AG04449 (cell line): ENCODE results near the gene CFAP299.

Experiments used
- CTCF ChIA-PET: fragments of 350-600 bp; formaldehyde crosslinking; extraction: SDS; loops from one replicate; lab custom pipeline; 2021; ENCODE audit warnings: antibody characterized with exemption; lab: Yijun Ruan, JAX
- POLR2A ChIA-PET: fragments of 400-600, 350-600 bp; formaldehyde crosslinking; extraction: SDS; loops from one replicate; lab custom pipeline; 2020; ENCODE audit warnings: antibody characterized with exemption, inconsistent platforms; lab: Yijun Ruan, JAX
- DNase-seq: peaks from one replicate; pipeline ENCODE4 v3.0.0-alpha.2; 2010; ENCODE audit warnings: low read depth, low spot score
- H3K4me3 ChIP-seq: 2 replicates; pipeline ENCODE4 v1.5.1; 2011; ENCODE audit warnings: low read depth, mild to moderate bottlenecking, control low read depth, low read length
- CTCF ChIP-seq: IDR thresholded peaks from one replicate; pipeline ENCODE4 v1.5.1; 2011; ENCODE audit warnings: mild to moderate bottlenecking, moderate library complexity, low read length, control low read depth, inconsistent platforms; ENCODE audit not compliant: insufficient read depth; ENCODE audit errors: missing control alignments

CFAP299 gene

GRCh38 chr4:80980239-80980638 lies 644.7 kb downstream of the CFAP299 start:
- CTCF ChIA-PET: interaction anchor here (3.0 kb wide), 1 partner anchor 9 kb away, joined by 12 read pairs; no protein-coding TSS in a partner anchor
- H3K4me3 ChIP-seq: no peak overlapping the region
- POLR2A ChIA-PET: no interaction called here
- no peak for DNase-seq
- no peak for TF ChIP-seq CTCF

- no peak for DNase-seq
- TF ChIP-seq CTCF: no peak
- POLR2A ChIA-PET: no interaction called here
- CTCF ChIA-PET: interaction anchor here (7.8 to 8.4 kb wide), 2 partner anchors 621 to 625 kb away, joined by 84 to 134 read pairs; no protein-coding TSS in a partner anchor
- H3K4me3 ChIP-seq: no peak overlapping the region
Observed at GRCh38 chr4:80986011-80986410, 650.5 kb downstream of the CFAP299 start.

- peak; percentile 37 for TF ChIP-seq CTCF
- POLR2A ChIA-PET: no interaction called here
- peak; percentile 19 for DNase-seq
- H3K4me3 ChIP-seq: no peak overlapping the region
- CTCF ChIA-PET: interaction anchor here (0.6 to 8.4 kb wide), 28 partner anchors 9 to 667 kb away, joined by 3 to 134 read pairs (median 4); no protein-coding TSS in a partner anchor
Observed at GRCh38 chr4:80989921-80990544, 654.5 kb downstream of the CFAP299 start.

GRCh38 chr4:80990851-80991250 lies 655.3 kb downstream of the CFAP299 start:
- TF ChIP-seq CTCF: no peak
- CTCF ChIA-PET: interaction anchor here (0.9 to 8.4 kb wide), 18 partner anchors 9 to 668 kb away, joined by 3 to 134 read pairs (median 6); no protein-coding TSS in a partner anchor
- DNase-seq: no peak
- H3K4me3 ChIP-seq: no peak overlapping the region
- POLR2A ChIA-PET: no interaction called here

GRCh38 chr4:80999943-81000342 lies 664.4 kb downstream of the CFAP299 start:
- no peak for DNase-seq
- no peak for TF ChIP-seq CTCF
- CTCF ChIA-PET: interaction anchor here (1.1 to 2.2 kb wide), 2 partner anchors 10 to 12 kb away, joined by 3 to 7 read pairs; no protein-coding TSS in a partner anchor
- no peak overlapping the region for H3K4me3 ChIP-seq
- POLR2A ChIA-PET: no interaction called here

GRCh38 chr4:81003597-81004111 lies 668.1 kb downstream of the CFAP299 start:
- CTCF ChIA-PET: interaction anchor here (1.0 kb wide), 1 partner anchor 638 kb away, joined by 3 read pairs; no protein-coding TSS in a partner anchor
- H3K4me3 ChIP-seq: no peak overlapping the region
- no peak for TF ChIP-seq CTCF
- POLR2A ChIA-PET: no interaction called here
- DNase-seq: no peak
